ENCODE results near the gene SUSD4. TPM values are rescaled to one million over a fixed set of nuclear protein-coding genes. Genes with fewer than 3 reads are reported as not detected.

Gene SUSD4, protein sequence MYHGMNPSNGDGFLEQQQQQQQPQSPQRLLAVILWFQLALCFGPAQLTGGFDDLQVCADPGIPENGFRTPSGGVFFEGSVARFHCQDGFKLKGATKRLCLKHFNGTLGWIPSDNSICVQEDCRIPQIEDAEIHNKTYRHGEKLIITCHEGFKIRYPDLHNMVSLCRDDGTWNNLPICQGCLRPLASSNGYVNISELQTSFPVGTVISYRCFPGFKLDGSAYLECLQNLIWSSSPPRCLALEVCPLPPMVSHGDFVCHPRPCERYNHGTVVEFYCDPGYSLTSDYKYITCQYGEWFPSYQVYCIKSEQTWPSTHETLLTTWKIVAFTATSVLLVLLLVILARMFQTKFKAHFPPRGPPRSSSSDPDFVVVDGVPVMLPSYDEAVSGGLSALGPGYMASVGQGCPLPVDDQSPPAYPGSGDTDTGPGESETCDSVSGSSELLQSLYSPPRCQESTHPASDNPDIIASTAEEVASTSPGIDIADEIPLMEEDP
- total RNA-seq, result 1 to 10 TPM; 1.3 to 5.9 (median 2.8) TPM
- long read RNA-seq, partial matches to known transcripts, result 0 of 1 reads
- long read RNA-seq, other reads (novel, unspliced or antisense), result 0 of 1 reads

DNA sequence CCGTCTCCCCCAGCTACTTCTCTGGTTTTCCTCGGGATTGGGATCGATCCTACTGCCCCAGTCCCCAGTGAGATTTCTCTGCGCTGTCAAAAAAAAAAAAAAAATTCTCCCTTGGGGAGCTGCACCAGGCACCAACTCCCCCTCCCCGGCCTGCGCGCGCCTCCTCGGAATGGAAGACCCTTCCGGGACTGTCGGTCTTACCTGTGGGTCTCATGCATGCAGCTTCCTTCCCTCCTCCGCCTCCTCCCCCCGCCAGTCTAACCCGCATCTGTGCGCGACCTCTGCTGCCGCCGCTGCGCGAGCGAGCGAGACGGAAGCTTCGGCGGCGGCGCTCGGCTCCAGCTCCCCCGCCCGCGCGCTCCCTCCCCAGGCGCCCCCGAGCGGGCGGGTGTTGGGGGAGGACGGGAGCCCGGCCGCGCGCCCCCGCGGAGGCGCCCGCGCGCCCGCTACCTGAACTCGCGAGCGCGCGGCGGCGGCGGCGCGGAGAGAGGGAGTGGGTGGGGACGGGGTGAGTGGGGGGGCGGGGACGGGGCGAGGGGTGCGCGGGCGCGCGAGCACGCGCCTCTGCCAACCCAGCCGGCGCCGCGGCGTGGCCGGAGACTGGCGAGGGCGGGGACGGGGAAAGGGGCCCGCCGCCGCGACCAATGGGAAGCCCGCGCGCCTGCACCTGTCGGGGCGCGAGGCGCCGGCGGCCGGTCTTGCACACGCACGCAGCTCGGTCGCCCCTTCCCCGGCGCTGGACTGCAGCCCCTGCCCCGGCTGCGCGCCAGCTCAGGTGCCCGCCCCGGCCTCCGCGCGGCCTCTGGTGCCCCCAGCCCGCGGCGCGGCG lies at the start of gene SUSD4:
TSS of gene SUSD4 (minus strand) at position 321 of the 829 bp plus-strand sequence. CDS start 751 bp downstream, outside the sequence.
- peak in 2 of 3 donors; percentile 60 to 67 for DNase-seq
- ATAC-seq, result peak; percentile 84 to 92 (median 86)
- TF ChIP-seq, protein P1, sequence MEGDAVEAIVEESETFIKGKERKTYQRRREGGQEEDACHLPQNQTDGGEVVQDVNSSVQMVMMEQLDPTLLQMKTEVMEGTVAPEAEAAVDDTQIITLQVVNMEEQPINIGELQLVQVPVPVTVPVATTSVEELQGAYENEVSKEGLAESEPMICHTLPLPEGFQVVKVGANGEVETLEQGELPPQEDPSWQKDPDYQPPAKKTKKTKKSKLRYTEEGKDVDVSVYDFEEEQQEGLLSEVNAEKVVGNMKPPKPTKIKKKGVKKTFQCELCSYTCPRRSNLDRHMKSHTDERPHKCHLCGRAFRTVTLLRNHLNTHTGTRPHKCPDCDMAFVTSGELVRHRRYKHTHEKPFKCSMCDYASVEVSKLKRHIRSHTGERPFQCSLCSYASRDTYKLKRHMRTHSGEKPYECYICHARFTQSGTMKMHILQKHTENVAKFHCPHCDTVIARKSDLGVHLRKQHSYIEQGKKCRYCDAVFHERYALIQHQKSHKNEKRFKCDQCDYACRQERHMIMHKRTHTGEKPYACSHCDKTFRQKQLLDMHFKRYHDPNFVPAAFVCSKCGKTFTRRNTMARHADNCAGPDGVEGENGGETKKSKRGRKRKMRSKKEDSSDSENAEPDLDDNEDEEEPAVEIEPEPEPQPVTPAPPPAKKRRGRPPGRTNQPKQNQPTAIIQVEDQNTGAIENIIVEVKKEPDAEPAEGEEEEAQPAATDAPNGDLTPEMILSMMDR (IDR thresholded peaks at IDR 0.05), result no peak
- no peak for TF ChIP-seq POLR2A (IDR thresholded peaks at IDR 0.05)
- WGBS (ENCODE audit: insufficient coverage, low coverage, low lambda C conversion rate, missing lambda C conversion rate), result under 1% methylated on average over 29 of the region's 111 CpGs
- Histone ChIP-seq H3K4me3 (peak within 1 kb of the TSS; percentile 30 to 54 (median 49)), H3K27me3 (no peaks in the 10 kb centered on the region), H3K4me1 (peaks cover 0 to 11% (median 2%) of the 10 kb centered on the region in 4 donors), H3K36me3 (no peaks in the 10 kb centered on the region), H3K9me3 (no peaks in the 10 kb centered on the region), H3K27ac (no peak within 1 kb of the TSS)
- intact Hi-C loops (cut with DNase I), result no loop called here

DNA sequence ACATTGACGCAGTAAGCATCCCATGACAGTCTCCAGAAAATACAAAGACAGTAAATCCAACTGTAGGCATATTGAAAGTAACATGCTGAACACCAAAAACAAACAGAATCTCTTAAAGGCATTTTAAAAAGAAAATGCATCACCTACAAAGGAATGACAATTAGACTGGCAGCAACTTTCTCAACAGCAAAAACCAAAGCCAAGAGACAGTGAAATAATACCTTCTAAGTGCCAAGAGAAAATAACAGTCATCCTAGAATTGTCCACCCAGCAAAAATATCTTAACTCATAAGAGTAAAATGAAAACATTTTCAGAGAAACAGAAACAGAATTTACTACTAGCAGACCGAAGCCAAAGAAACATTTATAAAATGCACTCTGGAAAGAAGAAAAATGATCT lies 49.2 kb upstream of the SUSD4 start:
- intact Hi-C loops (cut with DNase I), result no loop called here
- H3K9me3 ChIP-seq, result no peaks in the 10 kb centered on the region
- H3K27ac ChIP-seq, result no peak overlapping the region
- WGBS (ENCODE audit: insufficient coverage, low coverage, low lambda C conversion rate, missing lambda C conversion rate), result 92% methylated on average over 2 of the region's 2 CpGs
- ATAC-seq, result no peak
- H3K4me1 ChIP-seq, result peaks cover 0 to 11% (median 2%) of the 10 kb centered on the region in 4 donors
- H3K36me3 ChIP-seq, result no peaks in the 10 kb centered on the region
- TF ChIP-seq, protein P1 (IDR thresholded peaks at IDR 0.05), result no peak
- TF ChIP-seq POLR2A (IDR thresholded peaks at IDR 0.05), result no peak
- H3K4me3 ChIP-seq, result no peak overlapping the region
- no peak for DNase-seq
- H3K27me3 ChIP-seq, result no peaks in the 10 kb centered on the region

- no peaks in the 10 kb centered on the region for H3K4me1 ChIP-seq
- no peaks in the 10 kb centered on the region for H3K36me3 ChIP-seq
- intact Hi-C loops (cut with DNase I), result no loop called here
- H3K9me3 ChIP-seq, result no peaks in the 10 kb centered on the region
- TF ChIP-seq, protein P1 (IDR thresholded peaks at IDR 0.05), result no peak
- TF ChIP-seq POLR2A (IDR thresholded peaks at IDR 0.05), result no peak
- ATAC-seq, result no peak
- no peaks in the 10 kb centered on the region for H3K27me3 ChIP-seq
- no peak overlapping the region for H3K4me3 ChIP-seq
- no peak for DNase-seq
- no peak overlapping the region for H3K27ac ChIP-seq
These were observed 47.7 kb upstream of the SUSD4 start for GRCh38 chr1:223411710-223412109.

DNA sequence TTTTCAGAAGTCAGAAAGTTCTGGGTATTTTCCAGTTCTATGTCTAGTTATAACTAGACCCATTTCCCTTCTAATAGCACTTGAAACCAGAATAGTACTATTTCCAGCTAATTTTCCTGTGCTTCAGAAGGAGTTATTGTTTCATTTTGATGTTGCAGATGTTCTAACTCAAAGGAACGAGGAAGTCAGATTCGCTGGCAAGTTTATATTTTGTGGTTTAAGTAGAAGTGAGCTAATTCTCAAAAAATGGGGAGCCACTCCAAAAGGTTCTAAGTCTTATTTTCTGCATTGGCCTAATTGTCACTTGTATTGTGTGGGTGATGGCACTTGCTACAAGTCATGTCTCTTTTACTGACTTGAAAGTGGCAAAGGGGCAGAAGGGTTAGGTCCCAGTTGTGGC lies 47.3 kb upstream of the SUSD4 start:
- H3K27ac ChIP-seq, result no peak overlapping the region
- no peak for DNase-seq
- no peaks in the 10 kb centered on the region for H3K4me1 ChIP-seq
- H3K4me3 ChIP-seq, result no peak overlapping the region
- no peaks in the 10 kb centered on the region for H3K9me3 ChIP-seq
- ATAC-seq, result no peak
- no peak for TF ChIP-seq POLR2A (IDR thresholded peaks at IDR 0.05)
- H3K36me3 ChIP-seq, result no peaks in the 10 kb centered on the region
- H3K27me3 ChIP-seq, result no peaks in the 10 kb centered on the region
- WGBS (ENCODE audit: insufficient coverage, low coverage, low lambda C conversion rate, missing lambda C conversion rate), result 61% methylated on average over 2 of the region's 2 CpGs
- intact Hi-C loops (cut with DNase I), result no loop called here

GRCh38 chr1:223410036-223410435 lies 46.1 kb upstream of the SUSD4 start:
- no peak for ATAC-seq

More at GRCh38 chr1:223410036-223410435, 46.1 kb upstream of the SUSD4 start:
- Histone ChIP-seq H3K9me3 (no peaks in the 10 kb centered on the region), H3K27ac (no peak overlapping the region), H3K4me3 (no peak overlapping the region), H3K27me3 (no peaks in the 10 kb centered on the region), H3K36me3 (no peaks in the 10 kb centered on the region), H3K4me1 (no peaks in the 10 kb centered on the region)
- DNase-seq, result no peak
- TF ChIP-seq, protein P1 (IDR thresholded peaks at IDR 0.05), result no peak
- no peak for TF ChIP-seq POLR2A (IDR thresholded peaks at IDR 0.05)
- intact Hi-C loops (cut with DNase I), result no loop called here

Measured in right lobe of liver (tissue), 6 donors.